Measurements from ENCODE around the gene CDPF1.
A peak's percentile ranks its signal among the peaks of the same experiment; 100 is the strongest.

The CDPF1 gene, protein sequence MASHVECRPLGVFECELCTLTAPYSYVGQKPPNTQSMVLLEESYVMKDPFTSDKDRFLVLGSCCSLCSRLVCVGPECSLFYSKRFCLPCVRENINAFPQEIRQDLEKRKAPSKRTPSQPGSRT

DNA sequence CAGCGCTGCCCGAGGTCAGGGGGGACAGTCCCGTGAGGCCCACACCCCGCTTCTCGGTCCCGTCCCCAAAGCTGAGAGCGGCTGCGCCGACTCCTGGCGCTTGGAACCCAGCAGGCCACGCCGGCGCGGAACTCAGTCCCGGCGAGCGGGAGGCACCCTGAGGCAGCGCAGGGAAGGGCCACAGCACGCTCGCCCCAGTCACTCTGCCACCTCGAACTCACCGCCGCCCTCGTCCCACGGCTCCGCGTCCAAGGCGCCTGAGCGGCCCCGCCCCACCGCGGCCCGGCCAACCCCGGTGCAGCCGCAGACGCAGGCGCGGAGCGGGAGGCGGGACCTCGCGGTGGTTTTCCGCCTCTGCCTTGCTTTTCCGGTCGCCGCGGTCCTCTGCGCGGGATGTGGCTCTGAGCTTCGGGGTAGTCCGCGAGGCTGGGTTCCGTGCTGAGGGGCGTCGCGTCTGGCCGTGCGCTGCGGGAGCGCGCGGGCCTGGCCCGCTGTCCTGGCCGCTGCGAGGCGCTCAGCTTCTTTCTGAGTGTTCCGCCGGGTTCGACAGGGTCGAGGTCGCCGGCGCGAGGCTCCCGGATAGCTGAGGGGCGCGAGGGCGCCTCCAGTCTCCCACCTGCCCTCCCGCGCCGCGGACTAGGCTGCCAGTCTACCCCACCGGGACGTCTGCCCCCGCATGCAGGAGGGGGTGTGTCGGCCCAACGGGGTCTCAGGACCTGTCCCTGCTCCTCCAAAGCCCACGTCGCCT lies at the start of gene CDPF1:
Gene CDPF1, minus strand, starts transcription at position 259 of the 748 bp plus-strand sequence. CDS start 2,009 bp downstream, outside the sequence.
- Mint-ChIP-seq H3K4me1 (ENCODE audit: low read depth) (peaks cover 24% of the 10 kb centered on the region), H3K9me3 (no peaks in the 10 kb centered on the region), H3K27me3 (ENCODE audit: low read depth) (no peaks in the 10 kb centered on the region), H3K36me3 (ENCODE audit: low read depth) (peaks cover 13% of the 10 kb centered on the region), H3K4me3 (peak within 1 kb of the TSS; percentile 89), H3K27ac (peak within 1 kb of the TSS; percentile 86)

DNA sequence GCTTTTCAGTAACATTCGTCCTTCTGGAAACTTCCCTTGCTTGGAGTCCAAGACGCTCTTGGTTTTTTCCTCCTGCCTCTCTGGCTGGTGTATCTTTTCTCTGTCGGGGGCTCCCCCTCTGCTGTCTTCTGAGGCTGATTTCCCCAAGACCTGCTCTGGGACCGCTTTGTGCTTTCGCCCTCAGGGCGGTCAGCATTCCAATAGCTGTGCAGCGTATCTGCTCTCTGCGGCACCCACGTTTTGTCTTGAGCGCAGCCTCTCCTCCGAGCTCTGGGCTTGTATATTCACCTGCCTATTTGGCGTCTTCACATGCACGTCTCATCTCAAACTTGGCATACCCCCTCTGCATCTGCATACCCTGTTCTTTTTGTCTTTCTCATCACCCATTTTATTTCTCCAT lies 49.0 kb upstream of the CDPF1 start:
- H3K4me1 Mint-ChIP-seq (ENCODE audit: low read depth), result peaks cover 49% of the 10 kb centered on the region

DNA sequence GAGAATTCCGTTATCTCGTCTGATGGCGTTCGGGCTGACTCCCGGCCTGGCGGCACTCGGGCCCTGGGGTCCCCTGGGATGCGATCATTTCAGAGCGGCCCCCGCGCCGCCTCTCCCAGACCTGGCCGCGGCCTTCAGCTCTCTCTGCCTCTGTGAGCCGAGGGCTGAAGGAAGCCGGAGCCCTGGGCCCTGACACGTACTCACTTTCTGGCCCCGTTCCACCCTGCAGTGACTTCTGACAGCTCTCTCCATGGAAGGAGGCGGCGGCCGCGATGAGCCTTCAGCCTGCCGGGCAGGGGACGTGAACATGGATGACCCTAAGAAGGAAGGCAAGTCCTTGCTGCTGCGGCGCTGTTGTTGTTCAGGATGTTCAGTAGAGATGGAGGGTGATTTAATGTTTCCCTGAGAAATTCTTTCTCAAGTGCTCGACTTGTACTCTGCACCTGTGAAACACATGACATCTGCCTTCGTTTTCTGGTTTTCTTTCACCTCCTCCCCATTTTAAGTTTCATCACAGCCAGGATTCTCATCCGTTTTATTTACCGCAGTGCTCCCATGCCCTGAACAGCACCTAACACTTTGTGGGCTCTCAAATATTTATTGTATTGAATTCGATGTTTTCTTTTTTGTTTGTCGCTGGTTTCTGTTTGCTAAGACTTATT lies 47.2 kb upstream of the CDPF1 start:
- peak overlapping the region; percentile 76 for H3K27ac Mint-ChIP-seq
- peaks cover 37% of the 10 kb centered on the region for H3K4me1 Mint-ChIP-seq (ENCODE audit: low read depth)
- peaks cover 34% of the 10 kb centered on the region for H3K36me3 Mint-ChIP-seq (ENCODE audit: low read depth)
- no peaks in the 10 kb centered on the region for H3K27me3 Mint-ChIP-seq (ENCODE audit: low read depth)
- peak overlapping the region; percentile 93 for H3K4me3 Mint-ChIP-seq
- H3K9me3 Mint-ChIP-seq, result peaks cover 3% of the 10 kb centered on the region

More for the DNA sequence above, 49.0 kb upstream of the CDPF1 start:
- Mint-ChIP-seq H3K27me3 (ENCODE audit: low read depth) (no peaks in the 10 kb centered on the region), H3K4me3 (peak overlapping the region; percentile 93), H3K36me3 (ENCODE audit: low read depth) (peaks cover 33% of the 10 kb centered on the region), H3K27ac (peak overlapping the region; percentile 56), H3K9me3 (no peaks in the 10 kb centered on the region)

DNA sequence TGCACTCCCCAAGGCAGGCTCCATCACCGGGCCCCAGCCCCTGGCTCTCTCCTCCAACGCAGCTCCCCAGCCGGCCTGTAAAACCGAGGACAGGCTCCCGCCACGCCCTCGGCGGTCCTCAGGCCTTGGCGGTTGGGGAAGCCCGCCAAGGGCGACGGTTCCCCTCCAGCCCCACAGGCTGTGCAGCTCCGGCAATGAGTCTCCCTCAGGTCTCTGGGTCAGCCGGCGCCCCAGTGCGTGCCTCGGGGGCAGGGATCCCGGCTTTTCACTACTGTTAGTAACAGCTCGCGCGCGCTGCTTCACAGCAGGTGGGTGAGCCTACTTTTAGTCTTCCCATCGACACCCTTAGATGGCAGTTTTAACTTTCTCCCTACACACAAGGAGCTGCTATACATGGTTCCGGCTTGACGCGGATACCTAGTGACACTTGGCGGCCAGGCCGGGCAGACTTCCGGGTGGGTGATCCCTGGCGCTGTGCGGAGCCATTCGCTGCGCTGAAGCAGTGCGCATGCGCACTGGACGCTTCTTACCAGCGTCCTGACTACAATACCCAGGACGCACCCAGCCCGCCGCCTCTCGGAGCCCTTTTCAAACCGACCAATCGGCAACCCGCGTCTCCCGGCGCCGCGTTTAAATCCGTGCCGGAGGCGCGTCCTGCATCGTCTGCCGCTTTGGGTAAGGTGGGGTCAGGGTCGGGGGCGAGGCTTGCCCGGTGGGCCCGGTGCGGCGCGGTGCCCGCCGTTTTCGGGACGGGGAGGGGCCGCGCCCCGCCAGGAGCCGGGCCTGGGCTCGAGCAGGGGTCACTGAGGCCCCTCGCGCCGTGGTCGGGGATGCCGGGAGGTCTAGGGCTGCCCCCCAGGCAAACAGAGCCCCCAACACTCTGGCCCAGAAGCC lies 46.4 kb upstream of the CDPF1 start, which contains the start of gene GTSE1:
Gene GTSE1, plus strand, starts transcription at position 614 of the 894 bp plus-strand sequence. CDS start 531 bp downstream, outside the sequence.
- Mint-ChIP-seq H3K4me3 (peak within 1 kb of the TSS; percentile 93), H3K27ac (peak within 1 kb of the TSS; percentile 94), H3K36me3 (ENCODE audit: low read depth) (peaks cover 38% of the 10 kb centered on the region), H3K4me1 (ENCODE audit: low read depth) (peaks cover 37% of the 10 kb centered on the region), H3K27me3 (ENCODE audit: low read depth) (no peaks in the 10 kb centered on the region), H3K9me3 (peaks cover 4% of the 10 kb centered on the region)

DNA sequence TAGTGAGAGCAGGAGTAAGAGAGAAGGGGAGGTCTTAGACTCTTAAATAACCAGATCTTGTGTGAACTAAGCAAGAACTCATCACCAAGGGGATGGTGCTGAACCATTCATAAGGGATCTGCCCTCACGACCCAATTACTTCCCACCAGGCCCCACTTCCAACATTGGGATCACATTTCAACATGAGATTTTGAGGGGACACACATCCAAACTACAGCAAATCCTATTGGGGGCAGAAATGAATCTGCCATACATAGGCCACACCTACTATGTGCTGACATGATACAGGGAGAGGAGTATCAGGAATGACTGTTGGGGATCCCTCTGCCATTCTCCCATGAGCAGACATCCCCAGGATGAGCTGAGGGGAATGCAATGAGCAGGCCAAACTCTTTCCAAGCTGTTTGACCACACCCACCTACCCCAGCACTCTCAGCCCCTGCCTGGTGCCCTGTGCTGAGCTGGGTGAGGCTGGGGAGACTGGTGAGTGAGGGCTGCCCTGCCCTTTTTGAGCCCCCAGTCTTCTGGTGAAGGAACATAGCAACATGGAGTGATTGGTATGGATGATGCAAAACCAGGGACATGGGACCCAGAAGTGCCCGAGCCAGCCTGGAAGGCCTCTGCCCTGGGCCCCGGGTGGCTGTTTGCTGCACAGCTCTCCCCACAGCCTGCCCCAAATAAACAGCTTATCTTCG lies 45.3 kb upstream of the CDPF1 start:
- Mint-ChIP-seq H3K9me3 (peaks cover 4% of the 10 kb centered on the region), H3K4me3 (peak overlapping the region; percentile 88), H3K36me3 (ENCODE audit: low read depth) (peaks cover 37% of the 10 kb centered on the region), H3K27me3 (ENCODE audit: low read depth) (no peaks in the 10 kb centered on the region), H3K27ac (peak overlapping the region; percentile 80), H3K4me1 (ENCODE audit: low read depth) (peaks cover 34% of the 10 kb centered on the region)

DNA sequence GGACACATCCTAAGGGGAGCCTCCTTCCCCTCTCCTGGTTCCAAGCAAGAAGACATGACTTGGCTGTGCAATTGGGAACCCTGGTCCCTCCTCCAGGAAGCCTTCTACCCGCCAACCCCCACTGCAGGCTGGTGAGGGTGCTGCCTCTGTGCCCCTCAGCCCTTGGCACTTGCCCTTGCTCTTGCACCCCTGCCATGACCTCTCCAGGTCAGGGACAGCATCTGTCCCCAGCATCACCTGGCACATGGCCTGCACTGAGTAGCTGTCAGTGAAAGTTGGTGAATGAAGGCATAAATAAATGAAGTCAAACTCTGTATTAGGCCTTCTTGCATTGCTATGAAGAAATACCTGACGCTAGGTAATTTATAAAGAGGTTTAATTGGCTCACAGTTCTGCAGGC lies 44.7 kb upstream of the CDPF1 start:
- Mint-ChIP-seq H3K27me3 (ENCODE audit: low read depth) (no peaks in the 10 kb centered on the region), H3K36me3 (ENCODE audit: low read depth) (peaks cover 40% of the 10 kb centered on the region), H3K27ac (peak overlapping the region; percentile 80), H3K9me3 (peaks cover 4% of the 10 kb centered on the region), H3K4me3 (peak overlapping the region; percentile 88), H3K4me1 (ENCODE audit: low read depth) (peaks cover 35% of the 10 kb centered on the region)

DNA sequence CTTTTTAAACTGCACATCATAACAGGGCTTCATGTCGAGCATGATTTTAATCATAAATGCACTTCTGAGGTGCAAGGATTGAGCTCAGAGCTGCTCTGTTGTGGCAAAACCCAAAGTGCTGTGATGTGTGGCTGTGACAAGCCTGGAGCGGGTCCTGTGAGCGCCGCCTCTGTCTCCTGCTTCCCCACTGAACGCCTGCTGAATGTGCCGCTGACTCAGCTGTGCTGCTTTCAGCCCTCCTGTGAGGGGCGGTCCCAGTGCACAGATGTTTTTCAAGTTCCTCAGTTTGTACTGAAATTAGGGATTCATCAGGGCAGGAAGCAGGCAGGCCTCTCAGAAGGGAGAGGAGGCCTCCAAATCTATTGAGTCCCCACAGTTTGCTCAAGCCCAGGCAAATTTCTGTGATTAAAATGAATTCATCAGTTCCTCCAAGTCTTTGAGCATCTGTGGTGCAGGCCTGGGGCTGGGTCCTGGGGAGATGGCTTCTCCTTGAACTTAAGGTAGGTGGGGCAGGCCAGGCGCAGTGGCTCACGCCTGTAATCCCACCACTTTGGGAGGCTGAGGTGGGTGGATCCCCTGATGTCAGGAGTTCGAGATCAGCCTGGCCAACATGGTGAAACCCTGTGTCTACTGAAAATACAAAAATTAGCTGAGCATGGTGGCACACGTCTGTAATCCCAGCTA lies 43.6 kb upstream of the CDPF1 start:
- Mint-ChIP-seq H3K27me3 (ENCODE audit: low read depth) (no peaks in the 10 kb centered on the region), H3K4me3 (no peak overlapping the region), H3K9me3 (peaks cover 4% of the 10 kb centered on the region), H3K4me1 (ENCODE audit: low read depth) (peaks cover 26% of the 10 kb centered on the region), H3K36me3 (ENCODE audit: low read depth) (peaks cover 32% of the 10 kb centered on the region), H3K27ac (no peak overlapping the region)

DNA sequence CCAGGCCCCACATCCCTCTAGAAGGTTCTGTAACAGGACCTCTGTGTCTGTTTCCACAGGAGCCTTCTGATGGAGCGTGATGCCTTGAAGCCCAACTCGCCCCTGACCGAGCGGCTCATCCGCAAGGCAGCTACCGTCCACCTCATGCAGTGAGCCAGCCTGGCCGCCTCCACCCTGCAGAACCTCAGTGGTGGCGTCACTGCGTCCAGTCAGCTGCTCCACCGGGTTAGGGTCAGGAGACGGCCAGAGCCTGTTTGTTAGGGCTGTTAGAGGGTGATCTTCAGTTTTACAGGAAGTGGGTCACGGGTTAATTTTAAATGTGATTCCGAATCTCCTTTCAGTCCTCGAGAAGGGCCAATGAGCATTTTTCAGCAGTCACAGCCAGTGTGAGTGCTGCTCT lies 42.6 kb upstream of the CDPF1 start:
- Mint-ChIP-seq H3K4me3 (no peak overlapping the region), H3K9me3 (peaks cover 4% of the 10 kb centered on the region), H3K36me3 (ENCODE audit: low read depth) (peaks cover 29% of the 10 kb centered on the region), H3K4me1 (ENCODE audit: low read depth) (peaks cover 31% of the 10 kb centered on the region), H3K27ac (no peak overlapping the region), H3K27me3 (ENCODE audit: low read depth) (no peaks in the 10 kb centered on the region)

DNA sequence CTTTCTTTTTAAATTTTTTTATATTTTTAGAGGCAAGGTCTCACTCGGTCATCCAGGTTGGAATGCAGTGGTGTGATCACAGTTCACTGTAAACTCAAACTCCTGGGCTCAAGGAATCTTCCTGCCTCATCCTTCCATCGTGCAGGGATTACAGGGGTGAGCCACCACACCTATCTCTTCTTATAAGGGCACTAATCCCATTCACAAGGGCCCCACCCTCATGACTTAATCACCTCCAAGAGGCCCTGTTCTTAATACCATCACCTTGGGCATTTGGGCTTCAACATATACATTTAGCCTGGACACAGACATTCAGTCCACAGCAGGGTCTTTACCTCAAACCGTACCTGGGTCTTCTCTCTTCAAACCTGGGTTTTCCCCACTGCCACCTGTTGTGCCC lies 42.1 kb upstream of the CDPF1 start:
- no peak overlapping the region for H3K27ac Mint-ChIP-seq

DNA sequence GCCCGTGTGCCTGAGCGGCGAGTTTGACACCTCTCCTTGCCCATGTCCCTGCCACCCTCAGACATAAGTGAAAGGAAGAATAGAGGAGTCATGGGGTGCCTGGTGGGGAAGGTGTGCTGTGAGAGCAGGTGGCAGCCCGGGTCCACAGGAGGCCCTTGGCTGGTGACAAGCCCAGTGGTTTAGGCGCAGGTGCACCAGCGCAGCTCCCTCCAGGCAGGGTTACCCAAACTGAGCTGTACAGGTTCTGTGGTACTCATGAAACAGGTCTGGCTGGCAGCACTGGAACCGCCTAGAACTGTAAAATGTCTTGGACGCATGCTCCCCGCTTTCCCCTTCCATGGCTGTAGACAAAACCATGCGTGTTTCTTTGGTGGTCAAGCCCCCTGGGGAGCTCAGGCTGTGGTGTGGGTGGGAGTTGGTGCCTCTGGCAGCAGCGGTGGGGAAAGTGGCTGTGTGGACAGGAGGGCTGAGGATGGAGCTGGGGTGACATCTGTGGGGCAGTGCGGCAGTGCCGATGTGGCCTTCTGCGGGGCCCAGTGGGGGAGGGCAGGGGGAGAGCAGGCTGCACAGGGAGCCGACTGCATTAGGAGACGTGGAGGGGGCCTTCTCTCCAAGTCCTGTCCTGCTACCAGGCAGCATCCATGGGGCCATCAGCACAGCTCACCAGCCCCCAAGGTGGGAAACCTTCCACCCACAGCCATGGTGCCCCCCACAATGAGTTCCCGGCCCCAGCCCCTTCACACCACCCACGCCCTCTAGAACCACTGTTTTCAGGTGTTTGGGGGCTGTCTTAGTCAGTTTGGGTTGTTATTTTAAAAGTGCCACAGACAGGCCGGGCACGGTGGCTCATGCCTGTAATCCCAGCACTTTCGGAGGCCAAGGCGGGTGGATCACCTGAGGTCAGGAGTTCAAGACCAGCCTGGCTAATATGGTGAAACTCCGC lies 41.0 kb upstream of the CDPF1 start:
- peaks cover 4% of the 10 kb centered on the region for H3K9me3 Mint-ChIP-seq
- no peaks in the 10 kb centered on the region for H3K27me3 Mint-ChIP-seq (ENCODE audit: low read depth)
- H3K27ac Mint-ChIP-seq, result no peak overlapping the region
- H3K36me3 Mint-ChIP-seq (ENCODE audit: low read depth), result peaks cover 30% of the 10 kb centered on the region
- H3K4me1 Mint-ChIP-seq (ENCODE audit: low read depth), result peaks cover 26% of the 10 kb centered on the region
- H3K4me3 Mint-ChIP-seq, result no peak overlapping the region

More for the DNA sequence above, 42.1 kb upstream of the CDPF1 start:
- peaks cover 4% of the 10 kb centered on the region for H3K9me3 Mint-ChIP-seq
- peaks cover 31% of the 10 kb centered on the region for H3K36me3 Mint-ChIP-seq (ENCODE audit: low read depth)
- H3K27me3 Mint-ChIP-seq (ENCODE audit: low read depth), result no peaks in the 10 kb centered on the region
- peaks cover 31% of the 10 kb centered on the region for H3K4me1 Mint-ChIP-seq (ENCODE audit: low read depth)
- no peak overlapping the region for H3K4me3 Mint-ChIP-seq

DNA sequence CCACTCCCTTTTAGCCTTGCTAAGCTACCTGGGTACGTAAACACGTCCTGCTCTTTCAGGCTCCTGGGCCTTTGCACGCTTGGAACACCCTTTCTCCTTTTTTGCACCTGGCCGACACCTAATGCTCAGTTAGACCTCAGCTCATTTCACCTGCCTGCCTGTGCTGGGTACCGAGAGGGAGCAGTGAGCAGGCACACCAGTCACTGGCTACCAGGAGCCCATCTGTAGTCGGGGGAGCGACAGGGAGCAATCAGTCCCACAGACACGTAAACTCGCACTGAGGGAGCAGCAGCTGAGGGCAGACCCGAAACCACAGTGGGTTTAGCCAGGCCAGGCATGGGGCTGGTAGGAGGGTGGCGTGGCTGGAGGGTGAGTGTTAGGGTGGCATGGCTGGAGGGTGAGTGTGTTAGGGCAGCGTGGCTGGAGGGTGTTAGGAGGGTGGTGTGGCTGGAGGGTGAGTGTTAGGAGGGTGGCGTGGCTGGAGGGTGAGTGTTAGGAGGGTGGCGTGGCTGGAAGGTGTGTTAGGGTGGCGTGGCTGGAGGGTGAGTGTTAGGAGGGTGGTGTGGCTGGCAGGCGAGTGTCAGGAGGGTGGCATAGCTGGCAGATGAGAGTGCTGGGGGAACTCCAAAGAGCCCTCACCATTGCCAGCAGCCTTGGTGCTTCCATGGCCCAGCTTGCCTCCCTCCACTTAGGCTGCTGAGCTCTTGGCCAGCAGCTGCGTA lies 40.2 kb upstream of the CDPF1 start:
- Mint-ChIP-seq H3K36me3 (ENCODE audit: low read depth) (peaks cover 32% of the 10 kb centered on the region), H3K9me3 (peaks cover 4% of the 10 kb centered on the region), H3K4me3 (no peak overlapping the region), H3K27ac (peak overlapping the region; percentile 72), H3K4me1 (ENCODE audit: low read depth) (peaks cover 20% of the 10 kb centered on the region), H3K27me3 (ENCODE audit: low read depth) (no peaks in the 10 kb centered on the region)

Data from T-helper 1 cell treated with Interleukin-12 subunit alpha and Interleukin-12 subunit beta and Interleukin-4 antibody, amounts not matched to agents 30 μg/mL and 1 μg/mL, for 36 hours (primary cell).